ENCODE measurements around the gene SMC4. TPM values are rescaled to one million over a fixed set of nuclear protein-coding genes. Genes with fewer than 3 reads are reported as not detected.
"Not testable (repeated sequence)": the region's sequence is repeated elsewhere in the genome, so short reads cannot be mapped to it uniquely, and the experiment has no call there.

Gene SMC4
- total and polyA plus RNA-seq, 7 experiments from 2014 or later: 30.1 to 185 (median 43.6) TPM

DNA sequence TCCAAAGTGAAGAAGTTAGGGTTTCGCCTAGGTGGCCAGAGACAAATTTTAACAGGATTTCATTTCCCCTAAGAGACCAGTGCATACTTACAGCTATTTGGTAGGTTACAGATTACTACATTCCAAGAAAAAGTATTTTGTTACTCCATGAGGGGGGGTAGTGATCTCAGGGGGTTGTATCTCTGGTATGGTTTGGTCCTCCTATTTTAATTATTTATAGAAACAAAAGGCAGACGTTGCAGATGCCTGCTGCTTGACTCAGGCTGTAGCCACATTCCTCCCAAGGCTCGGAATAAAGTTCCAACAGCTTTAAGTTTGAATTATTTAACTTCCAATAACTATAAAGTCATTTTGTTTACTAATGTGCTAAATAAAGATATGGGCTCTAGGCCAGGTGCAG is 51.4 kb downstream of the SMC4 start:
- no peak overlapping the region for H3K4me3 ChIP-seq (ENCODE audit: low read length)
- no peak for DNase-seq
- H3K27ac ChIP-seq (ENCODE audit: low read depth, low read length): no peak overlapping the region
- no peak for ATAC-seq
- H3K36me3 ChIP-seq (ENCODE audit: control insufficient read depth in 2 of 3, insufficient read depth in 3 of 3, low read length in 3 of 3): no peaks in the 10 kb centered on the region
- peak overlapping the region in 9 of 10 donors; percentile 92 to 100 (median 97) for H3K4me3 Mint-ChIP-seq
- CTCF ChIA-PET: no interaction called here
- H3K27ac Mint-ChIP-seq: peak overlapping the region in 6 of 9 donors; percentile 41 to 96 (median 90)
- peaks cover 0 to 3% (median 0%) of the 10 kb centered on the region in 11 donors for H3K9me3 Mint-ChIP-seq
- peaks cover 7 to 46% (median 40%) of the 10 kb centered on the region in 7 donors for H3K4me1 Mint-ChIP-seq
- POLR2A ChIA-PET: interaction anchor here (1.2 to 2.0 kb wide), 2 partner anchors 115 to 117 kb away, joined by 3 to 7 read pairs; partner anchors contain the start of gene KPNA4
- no peaks in the 10 kb centered on the region for H3K9me3 ChIP-seq (ENCODE audit: control insufficient read depth in 2 of 3, low read length in 3 of 3)
- peaks cover 10 to 14% of the 10 kb centered on the region in 2 donors for H3K4me1 ChIP-seq (ENCODE audit: control insufficient read depth in 2 of 2, insufficient read depth in 2 of 2, low read length in 2 of 2)
- no peaks in the 10 kb centered on the region for H3K27me3 ChIP-seq (ENCODE audit: control insufficient read depth in 2 of 2, insufficient read depth in 2 of 2, low read length in 2 of 2)
- intact Hi-C loops (cut with micrococcal nuclease): no loop called here
- peaks cover 0 to 17% (median 0%) of the 10 kb centered on the region in 5 donors for H3K36me3 Mint-ChIP-seq
- H3K27me3 Mint-ChIP-seq: peaks cover 0 to 10% (median 0%) of the 10 kb centered on the region in 5 donors

DNA sequence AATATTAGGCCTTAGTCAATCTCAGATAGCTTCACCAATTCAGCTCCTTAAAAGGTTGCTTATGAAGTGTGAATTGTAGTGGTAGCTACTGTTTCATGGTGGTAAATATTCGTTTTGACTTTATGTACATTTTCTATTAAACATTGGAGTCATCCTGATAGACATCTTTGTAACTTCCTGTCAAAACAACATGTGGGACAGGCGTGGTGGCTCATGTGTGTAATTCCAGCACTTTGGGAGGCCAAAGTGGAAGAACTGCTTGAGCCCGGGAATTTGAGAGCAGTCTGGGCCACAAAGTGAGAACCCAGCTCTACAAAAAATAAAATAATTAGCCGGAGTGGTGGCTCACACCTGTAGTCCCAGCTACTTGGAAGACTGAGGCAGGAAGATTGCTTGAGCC is 52.2 kb downstream of the SMC4 start:
- H3K36me3 Mint-ChIP-seq: peaks cover 0 to 11% (median 0%) of the 10 kb centered on the region in 5 donors
- ATAC-seq: no peak

DNA sequence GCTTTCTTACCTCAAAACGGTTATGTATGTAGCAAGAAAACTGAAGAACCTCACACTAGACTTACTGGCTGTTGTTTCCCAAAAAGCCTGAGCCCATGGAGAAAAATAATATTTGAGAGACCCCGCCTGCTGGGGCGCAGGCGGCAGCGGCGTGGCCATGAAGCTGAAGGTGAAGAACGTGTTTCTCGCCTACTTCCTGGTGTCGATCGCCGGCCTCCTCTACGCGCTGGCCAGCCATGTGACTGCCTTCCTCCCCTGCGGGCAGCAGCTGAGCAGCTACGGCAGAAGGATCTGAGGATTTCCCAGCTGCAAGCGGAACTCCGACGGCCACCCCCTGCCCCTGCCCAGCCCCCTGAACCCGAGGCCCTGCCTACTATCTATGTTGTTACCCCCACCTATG is 52.8 kb downstream of the SMC4 start:
- H3K9me3 Mint-ChIP-seq; H3K27ac ChIP-seq (ENCODE audit: low read depth, low read length); intact Hi-C loops (cut with micrococcal nuclease); H3K4me3 Mint-ChIP-seq; H3K36me3 ChIP-seq (ENCODE audit: control insufficient read depth in 2 of 3, insufficient read depth in 3 of 3, low read length in 3 of 3); ATAC-seq; POLR2A ChIA-PET; DNase-seq; H3K9me3 ChIP-seq (ENCODE audit: control insufficient read depth in 2 of 3, low read length in 3 of 3); H3K27me3 Mint-ChIP-seq; H3K27me3 ChIP-seq (ENCODE audit: control insufficient read depth in 2 of 2, insufficient read depth in 2 of 2, low read length in 2 of 2); H3K36me3 Mint-ChIP-seq; H3K4me3 ChIP-seq (ENCODE audit: low read length); H3K27ac Mint-ChIP-seq: not testable (repeated sequence)
- peaks cover 5 to 32% (median 28%) of the 10 kb centered on the region in 7 donors for H3K4me1 Mint-ChIP-seq
- CTCF ChIA-PET: interaction anchor here (1.1 kb wide), 1 partner anchor 16 kb away, joined by 3 read pairs; no protein-coding TSS in a partner anchor
- peaks cover 10 to 12% of the 10 kb centered on the region in 2 donors for H3K4me1 ChIP-seq (ENCODE audit: control insufficient read depth in 2 of 2, insufficient read depth in 2 of 2, low read length in 2 of 2)

More for the DNA sequence above, 52.2 kb downstream of the SMC4 start:
- no peaks in the 10 kb centered on the region for H3K36me3 ChIP-seq (ENCODE audit: control insufficient read depth in 2 of 3, insufficient read depth in 3 of 3, low read length in 3 of 3)
- Mint-ChIP-seq H3K4me1 (peaks cover 6 to 39% (median 35%) of the 10 kb centered on the region in 7 donors), H3K4me3 (no peak overlapping the region), H3K9me3 (peaks cover 0 to 3% (median 0%) of the 10 kb centered on the region in 11 donors), H3K27ac (no peak overlapping the region), H3K27me3 (peaks cover 0 to 10% (median 0%) of the 10 kb centered on the region in 5 donors)
- H3K27ac ChIP-seq (ENCODE audit: low read depth, low read length): no peak overlapping the region
- ChIA-PET POLR2A (interaction anchor here (0.5 to 1.2 kb wide), 2 partner anchors 55 to 116 kb away, joined by 3 read pairs; no protein-coding TSS in a partner anchor), CTCF (interaction anchor here (0.7 to 1.1 kb wide), 2 partner anchors 15 to 38 kb away, joined by 3 to 4 read pairs; no protein-coding TSS in a partner anchor)
- H3K4me1 ChIP-seq (ENCODE audit: control insufficient read depth in 2 of 2, insufficient read depth in 2 of 2, low read length in 2 of 2): peaks cover 10 to 14% of the 10 kb centered on the region in 2 donors
- DNase-seq: no peak
- no peak overlapping the region for H3K4me3 ChIP-seq (ENCODE audit: low read length)
- H3K27me3 ChIP-seq (ENCODE audit: control insufficient read depth in 2 of 2, insufficient read depth in 2 of 2, low read length in 2 of 2): no peaks in the 10 kb centered on the region
- intact Hi-C loops (cut with micrococcal nuclease): no loop called here
- H3K9me3 ChIP-seq (ENCODE audit: control insufficient read depth in 2 of 3, low read length in 3 of 3): no peaks in the 10 kb centered on the region

DNA sequence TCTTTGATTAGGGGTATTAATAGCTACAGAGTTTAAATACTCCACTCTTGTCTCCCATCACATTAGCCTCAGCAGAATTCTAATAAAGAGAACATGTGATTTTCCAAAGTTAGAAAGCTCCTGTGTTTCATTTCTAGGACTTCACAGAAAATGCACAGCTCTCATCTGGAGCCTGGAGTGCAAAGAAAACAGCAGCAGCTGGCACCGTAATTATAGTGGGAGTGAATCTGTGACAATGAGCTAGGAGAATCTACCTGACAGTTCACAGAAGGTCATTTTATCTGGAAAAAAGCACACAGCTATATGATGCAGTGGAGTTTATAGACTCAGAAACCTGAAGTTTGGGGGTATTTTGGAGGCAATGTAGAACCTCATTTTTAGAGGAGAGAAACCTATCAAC is 55.5 kb downstream of the SMC4 start:
- Mint-ChIP-seq H3K36me3 (peaks cover 0 to 5% (median 0%) of the 10 kb centered on the region in 5 donors), H3K4me1 (peaks cover 4 to 7% (median 6%) of the 10 kb centered on the region in 7 donors), H3K27me3 (peaks cover 0 to 19% (median 0%) of the 10 kb centered on the region in 5 donors), H3K27ac (no peak overlapping the region), H3K4me3 (no peak overlapping the region), H3K9me3 (peaks cover 0 to 3% (median 0%) of the 10 kb centered on the region in 11 donors)
- no peaks in the 10 kb centered on the region for H3K9me3 ChIP-seq (ENCODE audit: control insufficient read depth in 2 of 3, low read length in 3 of 3)
- POLR2A ChIA-PET: no interaction called here
- H3K4me1 ChIP-seq (ENCODE audit: control insufficient read depth in 2 of 2, insufficient read depth in 2 of 2, low read length in 2 of 2): peaks cover 0 to 6% of the 10 kb centered on the region in 2 donors
- intact Hi-C loops (cut with micrococcal nuclease): no loop called here
- no peaks in the 10 kb centered on the region for H3K36me3 ChIP-seq (ENCODE audit: control insufficient read depth in 2 of 3, insufficient read depth in 3 of 3, low read length in 3 of 3)
- no peak overlapping the region for H3K4me3 ChIP-seq (ENCODE audit: low read length)
- CTCF ChIA-PET: interaction anchor here (0.9 kb wide), 1 partner anchor 46 kb away, joined by 3 read pairs; no protein-coding TSS in a partner anchor
- no peaks in the 10 kb centered on the region for H3K27me3 ChIP-seq (ENCODE audit: control insufficient read depth in 2 of 2, insufficient read depth in 2 of 2, low read length in 2 of 2)
- H3K27ac ChIP-seq (ENCODE audit: low read depth, low read length): no peak overlapping the region
- ATAC-seq: no peak
- DNase-seq: no peak

DNA sequence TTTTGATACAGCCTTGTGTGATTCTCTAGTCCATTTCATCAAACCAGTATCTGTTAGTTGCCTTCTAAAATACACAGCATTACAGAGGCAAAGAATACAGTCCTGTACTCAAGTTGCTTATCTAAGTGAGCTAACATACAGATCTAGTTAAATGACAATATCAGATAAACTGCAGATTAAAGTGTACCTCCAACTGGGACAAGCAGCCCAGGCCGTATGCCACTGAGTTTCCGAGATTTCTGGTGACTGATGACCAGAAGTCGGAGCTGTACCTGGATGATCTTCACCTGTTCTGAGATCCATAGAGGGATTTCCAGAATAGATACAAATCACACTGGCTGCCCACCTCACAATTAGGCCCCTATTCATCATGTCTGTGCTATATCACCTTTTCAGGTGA is 56.4 kb downstream of the SMC4 start:
- Histone ChIP-seq H3K27me3 (ENCODE audit: control insufficient read depth in 2 of 2, insufficient read depth in 2 of 2, low read length in 2 of 2) (no peaks in the 10 kb centered on the region), H3K36me3 (ENCODE audit: control insufficient read depth in 2 of 3, insufficient read depth in 3 of 3, low read length in 3 of 3) (no peaks in the 10 kb centered on the region), H3K9me3 (ENCODE audit: control insufficient read depth in 2 of 3, low read length in 3 of 3) (no peaks in the 10 kb centered on the region), H3K4me3 (ENCODE audit: low read length) (no peak overlapping the region), H3K27ac (ENCODE audit: low read depth, low read length) (no peak overlapping the region), H3K4me1 (ENCODE audit: control insufficient read depth in 2 of 2, insufficient read depth in 2 of 2, low read length in 2 of 2) (no peaks in the 10 kb centered on the region)
- H3K9me3 Mint-ChIP-seq: no peaks in the 10 kb centered on the region
- H3K27me3 Mint-ChIP-seq: peaks cover 0 to 19% (median 0%) of the 10 kb centered on the region in 5 donors
- no peaks in the 10 kb centered on the region for H3K4me1 Mint-ChIP-seq
- H3K27ac Mint-ChIP-seq: no peak overlapping the region
- DNase-seq: no peak
- H3K4me3 Mint-ChIP-seq: no peak overlapping the region
- no peaks in the 10 kb centered on the region for H3K36me3 Mint-ChIP-seq
- CTCF ChIA-PET: no interaction called here
- POLR2A ChIA-PET: no interaction called here
- intact Hi-C loops (cut with micrococcal nuclease): no loop called here
- no peak for ATAC-seq

DNA sequence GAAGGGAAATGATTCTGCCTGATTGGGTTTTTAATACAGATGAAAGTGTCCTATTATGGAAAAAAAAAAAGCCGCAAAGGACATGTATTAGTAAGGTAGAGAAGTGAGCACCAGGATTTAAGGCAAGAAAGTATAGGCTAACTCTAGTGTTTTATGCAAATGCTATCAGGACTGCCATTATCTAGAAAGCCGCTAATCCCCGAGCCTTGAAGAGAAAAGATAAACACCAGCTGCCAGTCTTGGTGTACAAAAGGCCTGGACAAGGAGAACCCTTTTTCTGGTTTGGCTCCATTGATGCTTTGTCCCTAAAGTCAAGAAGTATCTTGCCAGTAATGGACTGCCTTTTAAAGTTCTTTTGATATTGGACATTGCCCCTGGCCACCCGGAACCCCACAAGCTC is 58.7 kb downstream of the SMC4 start:
- H3K9me3 Mint-ChIP-seq: no peaks in the 10 kb centered on the region
- no peaks in the 10 kb centered on the region for H3K27me3 ChIP-seq (ENCODE audit: control insufficient read depth in 2 of 2, insufficient read depth in 2 of 2, low read length in 2 of 2)
- H3K36me3 ChIP-seq (ENCODE audit: control insufficient read depth in 2 of 3, insufficient read depth in 3 of 3, low read length in 3 of 3): no peaks in the 10 kb centered on the region
- H3K4me3 ChIP-seq (ENCODE audit: low read length): no peak overlapping the region
- no peak for ATAC-seq
- no peaks in the 10 kb centered on the region for H3K9me3 ChIP-seq (ENCODE audit: control insufficient read depth in 2 of 3, low read length in 3 of 3)
- H3K4me3 Mint-ChIP-seq: no peak overlapping the region
- POLR2A ChIA-PET: no interaction called here
- H3K27ac Mint-ChIP-seq: no peak overlapping the region
- CTCF ChIA-PET: interaction anchor here (0.7 kb wide), 1 partner anchor 72 kb away, joined by 3 read pairs; no protein-coding TSS in a partner anchor
- no peaks in the 10 kb centered on the region for H3K36me3 Mint-ChIP-seq
- intact Hi-C loops (cut with micrococcal nuclease): no loop called here
- no peaks in the 10 kb centered on the region for H3K4me1 ChIP-seq (ENCODE audit: control insufficient read depth in 2 of 2, insufficient read depth in 2 of 2, low read length in 2 of 2)
- no peaks in the 10 kb centered on the region for H3K4me1 Mint-ChIP-seq
- DNase-seq: no peak
- H3K27me3 Mint-ChIP-seq: peaks cover 0 to 34% (median 6%) of the 10 kb centered on the region in 5 donors
- H3K27ac ChIP-seq (ENCODE audit: low read depth, low read length): no peak overlapping the region

DNA sequence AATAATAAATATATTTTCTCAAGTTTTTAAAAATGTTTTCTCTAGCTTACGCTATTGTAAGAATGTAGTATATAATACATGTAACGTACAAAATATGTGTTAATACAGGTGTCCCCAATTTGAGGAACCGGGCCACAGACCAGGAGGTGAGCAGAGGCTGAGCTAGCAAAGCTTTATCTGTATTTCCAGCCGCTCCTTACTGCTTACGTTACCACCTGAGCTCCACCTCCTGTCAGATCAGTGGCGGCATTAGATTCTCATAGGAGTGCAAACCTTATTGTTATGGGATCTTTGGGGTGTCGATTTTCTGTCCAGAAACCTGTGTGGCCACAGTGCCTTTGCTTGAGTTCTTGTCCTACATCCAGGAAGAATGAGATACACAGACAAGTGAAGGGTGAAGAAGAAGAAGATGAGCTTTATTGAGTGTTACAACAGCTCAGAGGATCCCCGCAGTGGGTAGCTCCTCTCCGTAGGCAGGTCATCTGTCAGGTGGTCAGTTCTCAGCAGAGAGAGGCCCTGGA is 60.1 kb downstream of the SMC4 start:
- peaks cover 0 to 40% (median 8%) of the 10 kb centered on the region in 5 donors for H3K27me3 Mint-ChIP-seq
- no peaks in the 10 kb centered on the region for H3K4me1 ChIP-seq (ENCODE audit: control insufficient read depth in 2 of 2, insufficient read depth in 2 of 2, low read length in 2 of 2)
- intact Hi-C loops (cut with micrococcal nuclease): no loop called here
- H3K9me3 ChIP-seq (ENCODE audit: control insufficient read depth in 2 of 3, low read length in 3 of 3): no peaks in the 10 kb centered on the region
- ChIA-PET CTCF (no interaction called here), POLR2A (no interaction called here)
- no peaks in the 10 kb centered on the region for H3K4me1 Mint-ChIP-seq
- H3K9me3 Mint-ChIP-seq: no peaks in the 10 kb centered on the region
- H3K4me3 Mint-ChIP-seq: no peak overlapping the region
- H3K36me3 ChIP-seq (ENCODE audit: control insufficient read depth in 2 of 3, insufficient read depth in 3 of 3, low read length in 3 of 3): no peaks in the 10 kb centered on the region
- no peak overlapping the region for H3K27ac ChIP-seq (ENCODE audit: low read depth, low read length)
- H3K36me3 Mint-ChIP-seq: no peaks in the 10 kb centered on the region
- no peak for ATAC-seq
- H3K27ac Mint-ChIP-seq: no peak overlapping the region
- H3K27me3 ChIP-seq (ENCODE audit: control insufficient read depth in 2 of 2, insufficient read depth in 2 of 2, low read length in 2 of 2): no peaks in the 10 kb centered on the region
- DNase-seq: no peak
- no peak overlapping the region for H3K4me3 ChIP-seq (ENCODE audit: low read length)
